Skeletal muscle satellite cell (primary cell): Measurements from ENCODE around the gene VAV2.
"Not testable (repeated sequence)": the region's sequence is repeated elsewhere in the genome, so short reads cannot be mapped to it uniquely, and the experiment has no call there.

Experiments used
- H3K27me3 ChIP-seq: 2 replicates; pipeline ENCODE4 v1.7.0; 2013; ENCODE audit warnings: low read length; ENCODE audit not compliant: control insufficient read depth, insufficient read depth
- H3K36me3 ChIP-seq: 2 replicates; pipeline ENCODE4 v1.7.0; 2013; ENCODE audit warnings: mild to moderate bottlenecking, control low read depth, low read length; ENCODE audit not compliant: insufficient read depth
- H3K4me1 ChIP-seq: 2 replicates; pipeline ENCODE4 v1.7.0; 2013; ENCODE audit warnings: low read length; ENCODE audit not compliant: control insufficient read depth, insufficient read depth
- H3K4me2 ChIP-seq: 2 replicates; pipeline ENCODE4 v1.7.0; 2013; ENCODE audit warnings: mild to moderate bottlenecking, low read length
- H3K4me3 ChIP-seq: 2 replicates; pipeline ENCODE4 v1.7.0; 2013; ENCODE audit warnings: low read length
- H3K9ac ChIP-seq: 2 replicates; pipeline ENCODE4 v1.7.0; 2013; ENCODE audit warnings: mild to moderate bottlenecking, low read depth, low read length, moderate library complexity
- H3K9me3 ChIP-seq: replicated peaks from 2 replicates; pipeline ENCODE4 v1.7.0; 2013; ENCODE audit warnings: mild to moderate bottlenecking, control low read depth, low read length

VAV2 gene

DNA sequence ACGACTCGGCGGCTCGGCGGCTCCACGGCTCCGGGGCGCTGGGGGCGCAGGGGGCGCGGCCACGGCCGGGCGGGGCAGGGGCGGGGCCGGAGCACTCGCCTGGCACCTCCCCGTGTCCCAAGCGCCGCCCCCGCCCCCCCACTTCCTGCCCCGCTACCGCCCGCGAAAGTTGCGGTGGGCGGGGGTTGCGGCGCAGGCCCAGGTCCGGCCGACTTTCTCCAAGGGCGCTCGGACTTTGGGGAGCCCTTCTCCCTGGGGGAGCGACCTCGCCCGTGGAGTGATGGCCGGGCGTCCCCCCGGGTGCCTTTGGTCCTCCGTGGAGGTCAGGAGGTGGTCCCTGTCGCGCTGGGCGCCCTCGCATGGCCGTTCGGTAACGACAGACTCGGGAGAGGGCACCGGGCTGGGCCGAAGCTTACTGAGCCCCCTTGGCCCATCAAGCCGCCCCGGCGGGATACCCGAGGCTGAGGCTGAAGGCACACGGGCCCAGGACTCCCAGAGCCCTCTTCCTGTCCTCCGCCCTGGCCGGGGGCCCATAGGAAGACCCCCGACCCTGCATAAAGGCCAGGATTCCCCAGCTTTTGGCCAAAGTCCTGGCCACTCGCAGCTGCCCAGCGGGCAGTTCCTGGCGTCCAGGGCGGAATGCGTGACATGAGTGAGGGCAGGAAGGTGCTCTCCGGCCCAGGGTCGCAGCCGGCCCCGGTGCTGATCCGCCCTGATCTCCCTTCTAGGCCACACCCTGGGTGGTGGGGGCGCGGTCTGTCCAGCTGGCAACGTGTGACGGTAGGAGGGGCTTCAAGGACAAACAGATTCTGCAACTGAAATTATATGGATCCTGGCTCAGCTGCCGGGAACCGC, 883 bp upstream of the VAV2 start:
- H3K27me3 ChIP-seq, result peaks cover 14% of the 10 kb centered on the region
- H3K36me3 ChIP-seq, result no peaks in the 10 kb centered on the region
- no peaks in the 10 kb centered on the region for H3K9me3 ChIP-seq
- H3K4me3 ChIP-seq, result peak overlapping the region; percentile 99
- H3K9ac ChIP-seq, result peak overlapping the region; percentile 94
- peaks cover 27% of the 10 kb centered on the region for H3K4me1 ChIP-seq
- peak overlapping the region; percentile 98 for H3K4me2 ChIP-seq

DNA sequence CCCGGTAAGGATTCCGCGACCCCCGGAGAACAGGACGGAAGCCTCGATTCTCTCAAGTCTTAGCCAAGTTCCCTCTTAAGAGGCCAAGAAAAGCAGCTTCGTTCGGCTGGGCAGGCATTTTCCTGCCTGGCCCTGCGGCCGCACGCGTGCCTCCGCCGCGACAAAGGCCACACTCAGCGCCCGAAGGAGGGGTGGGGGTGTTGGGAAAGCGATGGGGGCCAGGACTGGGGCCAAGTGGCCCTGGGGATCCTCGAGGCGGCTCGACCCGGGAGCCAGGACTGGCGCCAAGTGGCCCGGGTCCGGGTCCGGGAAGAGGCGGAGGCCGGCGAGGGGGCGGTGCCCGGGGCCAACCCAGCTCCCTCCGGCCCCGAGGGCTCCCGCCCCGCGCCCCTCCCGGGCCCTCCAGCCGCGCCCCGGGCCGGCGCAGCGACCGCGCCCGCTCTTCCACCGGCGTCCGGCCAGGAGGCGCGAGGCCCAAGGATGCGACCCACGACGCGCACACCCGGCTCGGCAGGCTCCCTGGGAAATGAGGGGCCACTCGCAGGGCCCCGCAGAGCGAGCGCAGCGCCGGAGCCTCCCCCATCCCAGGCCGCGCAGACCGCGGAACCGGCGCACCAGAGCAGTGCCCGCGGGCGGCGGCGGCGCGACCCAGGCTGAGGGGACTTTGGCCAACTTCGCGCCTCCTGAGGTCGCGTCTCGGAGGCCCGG, 756 bp downstream of the VAV2 start:
- H3K4me2 ChIP-seq, result peak overlapping the region; percentile 98
- peak overlapping the region; percentile 94 for H3K9ac ChIP-seq
- H3K4me3 ChIP-seq, result peak overlapping the region; percentile 99
- peaks cover 27% of the 10 kb centered on the region for H3K4me1 ChIP-seq
- peaks cover 4% of the 10 kb centered on the region for H3K27me3 ChIP-seq
- no peaks in the 10 kb centered on the region for H3K9me3 ChIP-seq
- H3K36me3 ChIP-seq, result no peaks in the 10 kb centered on the region

DNA sequence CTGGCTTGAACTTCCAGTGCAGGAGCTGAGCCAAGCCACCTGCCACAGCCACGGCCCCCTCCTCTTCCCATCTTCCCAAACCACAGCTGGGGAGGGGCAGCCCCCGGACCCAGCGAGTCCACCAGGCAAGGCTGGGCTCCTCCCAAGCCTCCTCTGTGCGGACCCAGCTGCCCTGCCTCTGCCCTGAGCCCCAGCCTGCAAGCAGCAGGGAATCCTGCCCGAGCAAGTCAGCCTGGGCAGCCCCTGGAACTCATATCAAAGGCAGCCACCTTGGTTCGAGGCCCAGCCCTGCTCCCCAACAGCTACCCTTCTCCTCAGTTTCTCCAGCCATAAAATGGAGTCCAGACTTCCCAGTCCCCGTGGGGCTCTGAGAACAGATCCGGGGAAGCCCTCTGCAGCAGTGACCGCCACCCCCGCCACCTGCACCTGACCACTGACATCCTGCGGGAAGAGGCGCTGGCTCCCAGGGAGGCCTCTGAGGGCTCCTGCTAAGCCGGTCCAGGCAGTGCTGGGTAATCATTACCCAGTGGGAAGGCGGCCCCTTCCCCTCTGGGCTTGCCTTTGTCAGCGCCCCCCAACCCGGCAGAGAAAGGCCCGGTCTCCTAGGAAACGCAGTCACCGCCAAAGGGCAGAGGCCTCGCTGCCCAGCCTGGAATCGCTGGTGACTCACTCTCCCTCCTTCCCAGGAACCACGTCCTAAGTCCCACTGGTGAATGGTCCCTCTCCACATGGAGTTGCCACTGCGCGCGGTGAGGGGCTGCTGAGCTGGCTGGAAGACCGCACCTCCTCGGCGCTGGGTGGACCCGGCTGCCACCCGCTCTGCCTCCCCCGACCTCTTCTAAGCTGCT, 1.5 kb downstream of the VAV2 start:
- peaks cover 27% of the 10 kb centered on the region for H3K4me1 ChIP-seq
- no peaks in the 10 kb centered on the region for H3K27me3 ChIP-seq
- H3K4me3 ChIP-seq, result peak overlapping the region; percentile 99
- H3K4me2 ChIP-seq, result peak overlapping the region; percentile 98
- H3K9me3 ChIP-seq, result no peaks in the 10 kb centered on the region
- no peaks in the 10 kb centered on the region for H3K36me3 ChIP-seq
- H3K9ac ChIP-seq, result peak overlapping the region; percentile 94

DNA sequence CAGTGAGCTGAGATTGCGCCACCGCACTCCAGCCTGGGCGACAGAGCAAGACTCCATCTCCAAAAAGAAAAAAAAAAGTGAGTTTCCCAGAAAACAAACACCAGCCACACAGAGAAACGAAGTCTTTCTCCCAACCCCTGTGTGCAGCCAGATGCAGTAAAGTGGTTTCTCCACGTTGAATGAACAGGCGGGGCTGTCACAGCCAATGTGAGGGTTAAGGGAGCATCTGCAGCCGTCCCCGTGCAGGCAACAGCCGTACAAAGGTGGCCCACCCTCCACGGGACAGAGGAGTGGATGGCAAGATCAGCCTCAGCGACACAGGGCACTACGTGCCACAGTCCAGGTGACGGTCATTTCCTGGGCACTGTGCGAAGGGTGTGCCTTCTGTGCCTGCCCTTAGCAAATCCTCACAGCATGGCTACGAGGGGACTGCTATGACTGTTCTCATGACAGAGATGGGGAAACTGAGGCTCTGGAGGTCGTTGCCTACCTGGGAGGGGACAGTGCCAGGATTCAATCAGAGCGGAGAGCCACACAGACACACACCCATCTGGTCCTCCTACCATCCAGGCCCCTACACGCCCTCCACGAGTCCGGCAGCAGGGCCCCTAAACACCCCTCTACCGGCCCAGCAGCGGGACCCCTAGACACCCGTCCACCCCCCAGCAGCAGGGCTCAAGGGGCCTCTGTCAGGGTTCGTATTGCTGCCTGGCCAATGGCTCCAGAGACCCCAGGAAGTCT, 2.3 kb downstream of the VAV2 start:
- Histone ChIP-seq H3K4me3 (no peak overlapping the region), H3K9ac (no peak overlapping the region), H3K36me3 (no peaks in the 10 kb centered on the region), H3K9me3 (no peaks in the 10 kb centered on the region), H3K27me3 (no peaks in the 10 kb centered on the region), H3K4me2 (peak overlapping the region; percentile 98), H3K4me1 (peaks cover 21% of the 10 kb centered on the region)

DNA sequence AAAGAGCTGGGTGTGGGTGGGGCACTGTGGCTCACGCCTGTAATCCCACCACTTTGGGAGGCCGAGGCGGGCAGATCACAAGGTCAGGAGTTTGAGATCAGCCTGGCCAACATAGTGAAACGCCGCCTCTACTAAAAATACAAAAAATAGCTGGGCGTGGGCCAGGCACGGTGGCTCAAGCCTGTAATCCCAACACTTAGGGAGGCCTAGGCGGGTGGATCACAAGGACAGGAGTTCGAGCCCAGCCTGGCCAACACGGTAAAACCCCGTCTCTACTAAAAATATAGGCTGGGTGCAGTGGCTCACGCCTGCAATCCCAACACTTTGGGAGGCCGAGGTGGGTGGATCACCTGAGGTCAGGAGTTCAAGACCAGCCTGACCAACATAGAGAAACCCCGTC, 3.4 kb downstream of the VAV2 start:
- H3K27me3 ChIP-seq, H3K4me3 ChIP-seq, H3K36me3 ChIP-seq, H3K9me3 ChIP-seq, H3K9ac ChIP-seq, H3K4me2 ChIP-seq: not testable (repeated sequence)
- H3K4me1 ChIP-seq, result peaks cover 15% of the 10 kb centered on the region

DNA sequence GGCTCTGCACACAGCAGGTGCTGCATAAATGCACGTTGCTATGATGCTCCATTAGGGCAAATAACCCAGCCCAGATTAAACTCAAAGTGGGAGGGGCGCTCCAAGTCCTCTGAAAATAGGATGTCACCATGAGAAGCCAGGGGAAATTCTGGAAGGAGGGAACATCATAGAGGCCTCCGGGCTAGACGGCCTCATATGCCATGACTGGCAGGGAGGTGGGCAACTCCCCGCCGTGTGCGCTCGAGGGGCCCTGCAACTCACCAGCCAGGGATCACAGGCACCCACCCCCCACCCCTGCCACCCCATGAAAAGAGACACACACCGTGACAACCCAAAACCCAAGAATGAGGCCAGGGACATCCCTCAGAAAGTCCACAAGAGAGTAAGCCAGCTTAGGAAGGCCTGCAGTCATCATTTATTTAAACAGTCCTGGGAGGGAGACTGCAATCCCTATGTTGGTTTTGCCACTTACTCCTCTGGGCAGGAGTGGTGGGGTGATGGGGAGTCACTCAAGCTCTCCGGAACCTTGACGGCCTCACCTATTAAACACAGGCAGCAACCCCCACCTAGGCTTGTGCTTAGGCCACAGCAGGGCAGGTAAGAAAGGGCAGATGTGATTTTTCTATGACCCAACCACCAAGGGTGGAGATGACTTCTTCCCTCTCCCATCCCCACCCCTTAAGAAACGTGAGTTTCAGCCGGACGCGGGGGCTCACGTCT, 4.0 kb downstream of the VAV2 start:
- Histone ChIP-seq H3K4me1 (peaks cover 10% of the 10 kb centered on the region), H3K27me3 (no peaks in the 10 kb centered on the region), H3K36me3 (no peaks in the 10 kb centered on the region), H3K9ac (no peak overlapping the region), H3K4me2 (no peak overlapping the region), H3K9me3 (no peaks in the 10 kb centered on the region), H3K4me3 (no peak overlapping the region)

DNA sequence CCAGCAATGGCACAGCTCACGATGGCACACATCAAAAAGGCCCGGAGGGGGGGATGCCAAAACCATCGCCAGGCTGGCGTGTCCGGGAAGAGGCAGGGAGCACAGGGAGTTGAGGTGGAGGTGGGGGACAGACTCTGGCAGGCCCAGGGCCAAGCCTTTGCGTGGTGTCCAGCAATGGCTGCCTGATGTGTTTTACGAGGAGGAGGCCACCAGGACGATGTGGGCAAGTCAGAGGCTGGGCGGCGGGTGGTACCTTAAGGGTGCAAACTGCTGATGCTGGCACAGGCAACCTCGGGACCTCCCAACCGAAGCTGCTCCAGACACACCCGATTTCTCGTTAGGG, 4.7 kb downstream of the VAV2 start:
- Histone ChIP-seq H3K4me3 (no peak overlapping the region), H3K9me3 (no peaks in the 10 kb centered on the region), H3K9ac (no peak overlapping the region), H3K4me2 (no peak overlapping the region), H3K27me3 (no peaks in the 10 kb centered on the region), H3K4me1 (peaks cover 9% of the 10 kb centered on the region), H3K36me3 (no peaks in the 10 kb centered on the region)

DNA sequence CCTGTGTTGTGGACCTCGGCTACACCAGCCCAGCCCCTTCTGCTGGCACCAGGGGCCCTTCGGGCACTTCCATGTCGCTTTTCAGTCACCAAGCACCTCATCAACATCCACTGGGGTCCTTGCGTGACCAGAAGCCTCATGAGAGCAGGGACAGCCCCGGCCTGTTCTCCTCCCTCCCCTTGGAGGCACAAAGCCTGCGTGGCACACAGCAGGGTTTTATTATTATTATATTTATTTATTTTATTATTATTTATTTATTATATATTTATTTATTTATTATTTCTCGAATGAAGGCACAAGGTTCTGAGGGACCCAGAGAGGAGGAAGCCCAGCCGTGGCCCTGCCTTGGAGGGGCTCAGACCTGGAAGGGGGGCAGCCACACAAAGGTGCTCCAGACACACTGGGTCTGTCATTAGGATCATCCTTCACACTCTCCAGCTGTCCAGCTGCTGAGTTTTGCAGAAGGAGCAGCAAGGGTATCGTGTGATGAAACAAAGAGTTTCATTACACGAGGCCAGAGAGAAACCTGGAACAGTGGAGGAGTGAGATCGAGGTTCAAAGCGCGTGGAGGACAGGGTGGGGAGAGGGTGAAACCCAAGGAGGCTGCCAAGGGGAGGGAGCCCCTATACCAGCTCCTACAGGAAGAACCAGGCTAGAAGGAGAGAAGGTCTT, 5.2 kb downstream of the VAV2 start:
- H3K4me3 ChIP-seq, result no peak overlapping the region
- H3K4me1 ChIP-seq, result peaks cover 9% of the 10 kb centered on the region
- H3K27me3 ChIP-seq, result no peaks in the 10 kb centered on the region
- H3K4me2 ChIP-seq, result no peak overlapping the region
- H3K9ac ChIP-seq, result no peak overlapping the region
- H3K36me3 ChIP-seq, result no peaks in the 10 kb centered on the region
- no peaks in the 10 kb centered on the region for H3K9me3 ChIP-seq

DNA sequence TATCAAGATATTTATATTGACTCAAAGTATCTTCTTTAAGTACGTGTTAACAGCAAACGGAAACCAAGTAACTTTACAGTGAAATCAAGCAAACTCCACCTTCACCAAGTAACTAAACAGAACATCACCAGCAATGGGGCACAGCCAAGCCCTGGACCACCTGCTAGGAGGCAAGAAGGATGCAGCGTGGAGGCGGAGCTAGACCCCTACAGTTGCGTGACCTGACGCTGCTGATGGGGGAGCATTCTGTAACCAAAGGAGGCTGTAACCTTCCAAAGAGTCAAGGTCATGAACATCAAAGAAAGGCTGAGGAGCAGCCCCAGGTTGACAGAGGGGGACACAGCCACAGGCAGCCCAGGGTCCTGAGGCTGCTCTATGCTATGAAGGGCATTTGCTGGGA, 6.1 kb downstream of the VAV2 start:
- no peaks in the 10 kb centered on the region for H3K9me3 ChIP-seq
- H3K4me3 ChIP-seq, result no peak overlapping the region
- no peaks in the 10 kb centered on the region for H3K27me3 ChIP-seq
- H3K36me3 ChIP-seq, result no peaks in the 10 kb centered on the region
- no peak overlapping the region for H3K9ac ChIP-seq
- no peak overlapping the region for H3K4me2 ChIP-seq
- H3K4me1 ChIP-seq, result peaks cover 10% of the 10 kb centered on the region

DNA sequence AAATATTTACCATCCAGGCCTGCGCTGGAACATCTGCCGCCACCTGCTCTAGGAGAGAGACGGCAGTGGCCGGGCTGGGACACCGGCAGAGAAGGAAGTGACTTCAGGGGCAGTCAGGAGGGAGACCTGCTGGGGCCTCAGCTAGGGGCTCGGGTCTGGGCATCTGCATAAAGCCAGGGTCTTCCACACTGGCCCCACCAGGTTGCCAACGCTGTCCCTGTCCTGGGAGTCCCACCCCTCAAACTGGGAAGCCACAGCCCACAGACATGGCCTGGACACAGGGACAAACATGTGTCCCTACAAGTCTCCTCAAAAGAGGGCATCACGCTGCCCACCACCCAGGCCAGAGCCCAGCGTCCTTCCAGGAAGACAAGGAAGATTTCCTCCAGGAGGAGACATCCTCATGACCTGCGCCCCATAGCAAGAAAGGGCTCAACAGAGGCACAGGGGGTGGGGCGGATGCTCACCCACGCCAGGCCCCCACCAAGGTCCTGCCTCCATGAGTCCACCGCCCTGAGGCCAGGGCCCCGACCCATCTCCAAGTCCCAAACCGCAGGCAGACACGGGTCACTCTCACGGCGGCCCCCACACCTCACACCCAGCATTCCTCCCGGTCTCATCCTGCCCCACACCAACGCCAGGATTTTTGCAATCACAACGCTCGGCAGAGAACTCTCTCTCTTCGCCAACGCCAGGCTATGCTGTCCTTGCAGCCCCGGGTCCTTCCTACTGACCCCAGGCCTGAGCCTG, 9.0 kb downstream of the VAV2 start:
- peaks cover 27% of the 10 kb centered on the region for H3K4me1 ChIP-seq
- H3K9me3 ChIP-seq, result no peaks in the 10 kb centered on the region
- H3K4me3 ChIP-seq, result no peak overlapping the region
- H3K9ac ChIP-seq, result no peak overlapping the region
- H3K27me3 ChIP-seq, result no peaks in the 10 kb centered on the region
- H3K4me2 ChIP-seq, result no peak overlapping the region
- no peaks in the 10 kb centered on the region for H3K36me3 ChIP-seq
